ENCODE measurements around the gene OR2T11. TPM values are rescaled to one million over a fixed set of nuclear protein-coding genes. Genes with fewer than 3 reads are reported as not detected.
"Not testable (repeated sequence)": the region's sequence is repeated elsewhere in the genome, so short reads cannot be mapped to it uniquely, and the experiment has no call there.

OR2T11 gene
- total RNA-seq, 4 donors from 2014 or later = 0.57 TPM; not detected in 3

DNA sequence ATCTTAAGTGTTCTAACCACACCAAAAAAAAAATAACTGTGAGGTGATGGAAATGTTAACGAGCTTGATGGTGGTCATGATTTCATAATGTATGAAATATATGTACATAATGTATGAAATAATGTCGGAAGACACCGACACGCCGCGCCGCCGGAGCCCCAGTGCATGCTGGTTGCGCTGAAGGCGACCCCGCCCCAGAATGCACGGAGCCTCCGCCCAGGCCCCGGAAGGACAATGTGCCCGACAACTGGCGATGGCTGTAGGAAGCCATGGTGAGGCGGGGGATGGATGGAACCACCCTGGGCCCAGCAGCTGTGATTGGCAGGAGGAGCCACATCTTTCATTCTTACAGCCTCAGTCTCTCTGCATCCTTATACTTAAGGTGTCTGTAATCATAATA is 44.8 kb downstream of the OR2T11 start:
- 89 to 93% methylated on average over 17 of the region's 17 CpGs for WGBS, 2 donors
- DNase-seq (ENCODE audit: low spot score in 2 of 2) = peak in 1 of 2 donors; percentile 79

DNA sequence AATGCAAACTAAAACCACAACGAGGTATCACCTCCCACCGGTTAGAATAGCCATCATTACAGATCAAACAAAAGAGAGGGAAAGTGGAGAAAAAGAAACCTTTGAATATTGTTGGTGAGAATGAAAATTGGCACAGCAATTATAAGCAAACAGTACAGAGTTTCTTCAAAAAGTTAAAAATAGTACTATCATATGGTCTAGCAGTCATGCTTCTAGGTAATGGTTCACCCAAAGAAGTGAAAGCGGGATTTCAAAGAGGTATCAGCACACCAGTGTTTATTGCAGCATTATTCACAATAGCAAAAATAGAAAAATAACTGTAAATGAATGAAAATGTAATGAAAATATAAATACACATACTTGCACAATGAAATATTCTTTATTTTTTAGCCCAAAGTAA is 45.6 kb downstream of the OR2T11 start:
- intact Hi-C loops (cut with DNase I; ENCODE audit: low total_unique reads) = no loop called here
- no peak for TF ChIP-seq POLR2A (IDR thresholded peaks at IDR 0.05)
- TF ChIP-seq, protein P1, sequence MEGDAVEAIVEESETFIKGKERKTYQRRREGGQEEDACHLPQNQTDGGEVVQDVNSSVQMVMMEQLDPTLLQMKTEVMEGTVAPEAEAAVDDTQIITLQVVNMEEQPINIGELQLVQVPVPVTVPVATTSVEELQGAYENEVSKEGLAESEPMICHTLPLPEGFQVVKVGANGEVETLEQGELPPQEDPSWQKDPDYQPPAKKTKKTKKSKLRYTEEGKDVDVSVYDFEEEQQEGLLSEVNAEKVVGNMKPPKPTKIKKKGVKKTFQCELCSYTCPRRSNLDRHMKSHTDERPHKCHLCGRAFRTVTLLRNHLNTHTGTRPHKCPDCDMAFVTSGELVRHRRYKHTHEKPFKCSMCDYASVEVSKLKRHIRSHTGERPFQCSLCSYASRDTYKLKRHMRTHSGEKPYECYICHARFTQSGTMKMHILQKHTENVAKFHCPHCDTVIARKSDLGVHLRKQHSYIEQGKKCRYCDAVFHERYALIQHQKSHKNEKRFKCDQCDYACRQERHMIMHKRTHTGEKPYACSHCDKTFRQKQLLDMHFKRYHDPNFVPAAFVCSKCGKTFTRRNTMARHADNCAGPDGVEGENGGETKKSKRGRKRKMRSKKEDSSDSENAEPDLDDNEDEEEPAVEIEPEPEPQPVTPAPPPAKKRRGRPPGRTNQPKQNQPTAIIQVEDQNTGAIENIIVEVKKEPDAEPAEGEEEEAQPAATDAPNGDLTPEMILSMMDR (IDR thresholded peaks at IDR 0.05) = no peak
- 65 to 76% methylated on average over 3 of the region's 3 CpGs for WGBS, 2 donors

More for the DNA sequence above, 44.8 kb downstream of the OR2T11 start:
- H3K4me3 ChIP-seq (ENCODE audit: low read depth, poor library complexity, severe bottlenecking) = no peak overlapping the region
- intact Hi-C loops (cut with DNase I; ENCODE audit: low total_unique reads) = no loop called here
- TF ChIP-seq POLR2A (IDR thresholded peaks at IDR 0.05) = no peak
- TF ChIP-seq, protein P1 (IDR thresholded peaks at IDR 0.05) = no peak

DNA sequence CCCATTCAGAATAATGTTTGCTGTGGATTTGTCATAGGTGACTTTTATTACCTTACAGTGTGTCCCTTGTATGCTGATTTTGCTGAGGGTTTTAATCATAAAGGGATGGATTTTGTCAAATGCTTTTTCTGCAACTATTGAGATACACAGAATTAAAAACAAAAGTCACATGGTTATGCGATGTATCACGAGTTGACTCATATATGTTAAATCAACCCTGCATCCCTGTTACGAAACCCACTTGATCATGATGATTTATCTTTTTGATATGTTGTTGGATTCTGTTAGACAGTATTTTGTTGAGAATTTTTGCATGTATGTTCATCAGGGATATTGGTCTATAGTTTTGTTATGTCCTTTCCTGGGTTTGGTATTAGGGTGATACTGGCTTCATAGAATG is 49.6 kb downstream of the OR2T11 start:
- intact Hi-C loops (cut with DNase I; ENCODE audit: low total_unique reads) = no loop called here
- H3K4me3 ChIP-seq (ENCODE audit: low read depth, poor library complexity, severe bottlenecking) = no peak overlapping the region
- 73 to 86% methylated on average over 3 of the region's 3 CpGs for WGBS, 2 donors
- TF ChIP-seq, protein P1 (IDR thresholded peaks at IDR 0.05) = no peak
- no peak for TF ChIP-seq POLR2A (IDR thresholded peaks at IDR 0.05)
- DNase-seq (ENCODE audit: low spot score in 2 of 2) = no peak

More for the DNA sequence above, 45.6 kb downstream of the OR2T11 start:
- H3K4me3 ChIP-seq (ENCODE audit: low read depth, poor library complexity, severe bottlenecking) = no peak overlapping the region
- DNase-seq (ENCODE audit: low spot score in 2 of 2) = no peak

GRCh38 chr1:248576260-248576980 is 58.5 kb downstream of the OR2T11 start:
- TF ChIP-seq POLR2A (IDR thresholded peaks at IDR 0.05) = no peak
- TF ChIP-seq, protein P1 (IDR thresholded peaks at IDR 0.05) = no peak
- DNase-seq (ENCODE audit: low spot score in 2 of 2) = no peak
- H3K4me3 ChIP-seq (ENCODE audit: low read depth, poor library complexity, severe bottlenecking) = no peak overlapping the region
- 80% methylated on average over 9 of the region's 9 CpGs for WGBS, 2 donors
- intact Hi-C loops (cut with DNase I; ENCODE audit: low total_unique reads) = no loop called here

DNA sequence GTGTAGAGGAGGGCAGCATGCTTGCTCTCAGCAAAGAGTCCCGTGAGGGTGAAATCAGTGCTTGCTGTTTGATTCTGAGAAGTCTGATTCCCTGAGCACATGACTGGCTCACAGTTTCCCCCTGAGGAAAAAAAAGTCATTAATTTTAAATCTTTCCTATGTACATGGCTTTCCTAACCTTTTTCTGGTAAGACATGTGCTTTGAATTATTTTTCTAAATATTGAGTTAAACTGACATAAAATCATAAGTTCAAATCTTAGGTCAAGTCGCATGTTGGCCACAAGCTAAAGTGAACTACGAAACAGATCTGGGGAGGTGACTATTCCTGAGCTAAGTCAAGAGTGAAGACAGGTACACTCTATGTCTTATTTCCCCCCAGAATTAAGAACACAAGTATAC is 60.2 kb downstream of the OR2T11 start, which contains the start of gene OR2T34:
Gene OR2T34 (minus strand): TSS at position 101 of the 400 bp plus-strand sequence. CDS start 0 bp downstream, at position 101.
- WGBS, 2 donors = 75 to 91% methylated on average over 3 of the region's 3 CpGs
- intact Hi-C loops (cut with DNase I; ENCODE audit: low total_unique reads) = not testable (repeated sequence)

DNA sequence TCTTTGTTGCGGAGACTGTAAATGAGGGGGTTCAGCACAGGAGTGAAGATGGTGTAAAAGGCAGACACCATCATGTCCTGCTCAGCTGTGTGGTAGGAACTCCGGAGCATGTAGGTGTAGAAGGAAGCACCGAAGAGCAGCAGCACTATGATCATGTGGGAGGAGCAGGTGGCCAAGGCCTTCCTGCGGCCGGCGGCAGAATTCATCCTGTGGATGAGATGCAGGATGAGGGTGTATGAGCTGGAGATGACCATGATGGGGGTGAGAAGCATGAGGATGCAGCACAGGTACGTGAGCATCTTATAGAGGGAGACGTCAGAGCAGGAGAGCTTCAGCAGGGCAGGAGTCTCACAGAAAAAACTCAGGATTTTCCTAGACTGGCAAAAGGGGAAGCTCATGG is 61.0 kb downstream of the OR2T11 start:
- intact Hi-C loops (cut with DNase I; ENCODE audit: low total_unique reads) = not testable (repeated sequence)
- 79 to 83% methylated on average over 6 of the region's 8 CpGs for WGBS, 2 donors

More for the DNA sequence above, 60.2 kb downstream of the OR2T11 start, which contains the start of gene OR2T34:
- DNase-seq (ENCODE audit: low spot score in 2 of 2); H3K4me3 ChIP-seq (ENCODE audit: low read depth, poor library complexity, severe bottlenecking): not testable (repeated sequence)

More for the DNA sequence above, 61.0 kb downstream of the OR2T11 start:
- not testable (repeated sequence) for H3K4me3 ChIP-seq (ENCODE audit: low read depth, poor library complexity, severe bottlenecking); DNase-seq (ENCODE audit: low spot score in 2 of 2)

Other genes with a start within 250 kb of the OR2T11 start
- not detected for gene OR2T1, start 232.0 kb downstream of the OR2T11 start, total RNA-seq
- gene OR2T2, start 189.5 kb downstream of the OR2T11 start, total RNA-seq = not detected
- not detected for gene OR2T3, start 161.7 kb downstream of the OR2T11 start, total RNA-seq
- gene OR2T5, start 146.5 kb downstream of the OR2T11 start, total RNA-seq = not detected
- not detected for gene OR2G6, start 127.0 kb downstream of the OR2T11 start, total RNA-seq
- gene OR2T29, start 72.3 kb downstream of the OR2T11 start, total RNA-seq = under 1 TPM in 1 of 4 donors, not detected in 3; 0.49 TPM
- gene OR2T34, start 60.3 kb downstream of the OR2T11 start, total RNA-seq = not detected
- gene OR2T10, start 37.4 kb downstream of the OR2T11 start, total RNA-seq = not detected
- under 1 TPM in 1 of 4 donors, not detected in 3; 0.30 TPM for gene OR2T35, start 10.2 kb upstream of the OR2T11 start, total RNA-seq
- not detected for gene OR2T27, start 20.4 kb upstream of the OR2T11 start, total RNA-seq
- not detected for gene OR14I1, start 67.7 kb upstream of the OR2T11 start, total RNA-seq
- gene LYPD8, start 120.7 kb upstream of the OR2T11 start, total RNA-seq = not detected
- 10 to 100 TPM; 31.4 to 45.4 (median 33.9) TPM for gene SH3BP5L, start 190.8 kb upstream of the OR2T11 start, total RNA-seq
- 10 to 100 TPM; 34.7 to 50.4 (median 42.6) TPM for gene ZNF672, start 203.1 kb upstream of the OR2T11 start, total RNA-seq
- gene ZNF692, start 224.0 kb upstream of the OR2T11 start, total RNA-seq = 10 to 100 TPM; 46.3 to 90.2 (median 65.2) TPM

Measured in lower leg skin (tissue), 4 donors.